Choroid plexus epithelial cell (primary cell): ENCODE measurements around the gene CNTN3.

Experiments used
- DNase-seq: peaks from one replicate; pipeline ENCODE4 v3.0.0-alpha.2; 2010; ENCODE audit warnings: low read depth
- H3K4me3 ChIP-seq: 2 replicates; pipeline ENCODE4 v1.5.1; 2011; ENCODE audit warnings: low read depth, mild to moderate bottlenecking, control low read depth, low read length, moderate library complexity
- CTCF ChIP-seq: conservative IDR thresholded peaks from 2 replicates; pipeline ENCODE4 v1.5.1; 2011; ENCODE audit warnings: low read depth, mild to moderate bottlenecking, control low read depth, inconsistent platforms, low read length, moderate library complexity

The CNTN3 gene

GRCh38 chr3:74630602-74631001, 16.1 kb upstream of the CNTN3 start:
- peak; percentile 81 for DNase-seq
- peak; percentile 60 for TF ChIP-seq CTCF
- H3K4me3 ChIP-seq: no peak overlapping the region

GRCh38 chr3:74626011-74626410, 11.6 kb upstream of the CNTN3 start:
- no peak for DNase-seq
- no peak for TF ChIP-seq CTCF
- H3K4me3 ChIP-seq: no peak overlapping the region

- no peak for TF ChIP-seq CTCF
- DNase-seq: peak; percentile 79
- H3K4me3 ChIP-seq: no peak overlapping the region
These were observed 9.8 kb upstream of the CNTN3 start for GRCh38 chr3:74624301-74624700.

GRCh38 chr3:74623261-74623836, 8.9 kb upstream of the CNTN3 start:
- no peak for DNase-seq

GRCh38 chr3:74621581-74621980, 7.1 kb upstream of the CNTN3 start:
- no peak for DNase-seq
- no peak overlapping the region for H3K4me3 ChIP-seq
- no peak for TF ChIP-seq CTCF

More at GRCh38 chr3:74623261-74623836, 8.9 kb upstream of the CNTN3 start:
- no peak overlapping the region for H3K4me3 ChIP-seq
- no peak for TF ChIP-seq CTCF

- H3K4me3 ChIP-seq: no peak overlapping the region
- no peak for DNase-seq
- TF ChIP-seq CTCF: no peak
These were observed 3.3 kb upstream of the CNTN3 start for GRCh38 chr3:74617776-74618175.

- DNase-seq: peak; percentile 37
- peak overlapping the region; percentile 60 for H3K4me3 ChIP-seq
- no peak for TF ChIP-seq CTCF
These were observed 845 bp downstream of the CNTN3 start for GRCh38 chr3:74613521-74614106.
